WTC11 (cell line): ENCODE data around the gene TXNIP.

Experiments used
- ESRRA ChIP-seq: sonication (generic); formaldehyde crosslinking; IDR thresholded peaks from 2 replicates; pipeline ENCODE4 v1.8.1; 2022; ENCODE audit warnings: mild to moderate bottlenecking, missing genetic modification reagents, borderline replicate concordance
- GABPB1 ChIP-seq: sonication (generic); formaldehyde crosslinking; IDR thresholded peaks from 2 replicates; pipeline ENCODE4 v1.8.1; 2023; ENCODE audit warnings: mild to moderate bottlenecking, missing genetic modification reagents
- JUN ChIP-seq: sonication (generic); formaldehyde crosslinking; IDR thresholded peaks from 2 replicates; pipeline ENCODE4 v1.8.0; 2023; ENCODE audit warnings: mild to moderate bottlenecking, missing genetic modification reagents
- NFYB ChIP-seq: sonication (generic); formaldehyde crosslinking; conservative IDR thresholded peaks from 2 replicates; pipeline ENCODE4 v1.8.0; 2022; ENCODE audit warnings: low read depth, missing genetic modification reagents
- TP53 ChIP-seq: sonication (generic); formaldehyde crosslinking; IDR thresholded peaks from 2 replicates; pipeline ENCODE4 v1.8.1; 2023; ENCODE audit warnings: mild to moderate bottlenecking, missing genetic modification reagents
- ZNF317 ChIP-seq: sonication (generic); formaldehyde crosslinking; IDR thresholded peaks from 2 replicates; pipeline ENCODE4 v1.8.1; 2023; ENCODE audit warnings: low read depth, mild to moderate bottlenecking, moderate library complexity, missing genetic modification reagents, borderline replicate concordance
- TF ChIP-seq, protein P1 (sequence below): fragments of 200-600 bp; IDR thresholded peaks from 2 replicates; pipeline ENCODE4 v1.8.0; 2022; ENCODE audit warnings: antibody characterized with exemption
- TF ChIP-seq, protein P2 (sequence below): sonication (generic); formaldehyde crosslinking; IDR thresholded peaks from 2 replicates; pipeline ENCODE4 v1.8.0; 2022; ENCODE audit warnings: mild to moderate bottlenecking, missing genetic modification reagents
- TF ChIP-seq, protein P3 (sequence below): sonication (generic); formaldehyde crosslinking; conservative IDR thresholded peaks from 2 replicates; pipeline ENCODE4 v1.8.1; 2022; ENCODE audit warnings: mild to moderate bottlenecking, missing genetic modification reagents
- TF ChIP-seq, protein P4 (sequence below): sonication (generic); formaldehyde crosslinking; IDR thresholded peaks from 2 replicates; pipeline ENCODE4 v1.8.1; 2023; ENCODE audit warnings: mild to moderate bottlenecking, missing genetic modification reagents, borderline replicate concordance
- TF ChIP-seq, protein P5 (sequence below): sonication (generic); formaldehyde crosslinking; IDR thresholded peaks from 2 replicates; pipeline ENCODE4 v1.8.1; 2022; ENCODE audit warnings: mild to moderate bottlenecking, moderate library complexity, missing genetic modification reagents
- TF ChIP-seq, protein P6 (sequence below): sonication (generic); formaldehyde crosslinking; IDR thresholded peaks from 2 replicates; pipeline ENCODE4 v1.8.1; 2022; ENCODE audit warnings: low read depth, mild to moderate bottlenecking, moderate library complexity, missing genetic modification reagents, borderline replicate concordance
- TF ChIP-seq, protein P7 (sequence below): sonication (generic); formaldehyde crosslinking; IDR thresholded peaks from 2 replicates; pipeline ENCODE4 v1.8.0; 2022; ENCODE audit warnings: mild to moderate bottlenecking, missing genetic modification reagents

DNA sequence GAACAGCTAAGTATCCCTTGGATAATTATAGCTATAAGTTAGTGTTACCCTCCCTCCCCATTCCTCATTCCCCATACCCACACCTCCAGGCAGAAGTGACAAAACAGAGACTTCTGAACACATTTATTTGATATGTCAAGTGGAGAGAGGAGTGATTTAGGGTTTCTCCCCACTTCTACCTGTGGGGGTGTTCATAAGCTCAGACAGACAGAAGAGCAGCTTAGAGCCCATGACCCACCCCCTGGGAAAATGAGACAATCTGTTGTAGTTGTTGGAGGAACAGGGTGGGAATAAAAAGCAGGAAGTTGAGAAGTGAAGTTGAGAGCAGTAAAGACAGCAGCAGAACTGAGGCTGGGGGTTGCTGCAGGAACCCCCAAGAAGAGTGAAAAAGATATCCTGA lies 37.0 kb downstream of the TXNIP start:
- TF ChIP-seq, protein P1, sequence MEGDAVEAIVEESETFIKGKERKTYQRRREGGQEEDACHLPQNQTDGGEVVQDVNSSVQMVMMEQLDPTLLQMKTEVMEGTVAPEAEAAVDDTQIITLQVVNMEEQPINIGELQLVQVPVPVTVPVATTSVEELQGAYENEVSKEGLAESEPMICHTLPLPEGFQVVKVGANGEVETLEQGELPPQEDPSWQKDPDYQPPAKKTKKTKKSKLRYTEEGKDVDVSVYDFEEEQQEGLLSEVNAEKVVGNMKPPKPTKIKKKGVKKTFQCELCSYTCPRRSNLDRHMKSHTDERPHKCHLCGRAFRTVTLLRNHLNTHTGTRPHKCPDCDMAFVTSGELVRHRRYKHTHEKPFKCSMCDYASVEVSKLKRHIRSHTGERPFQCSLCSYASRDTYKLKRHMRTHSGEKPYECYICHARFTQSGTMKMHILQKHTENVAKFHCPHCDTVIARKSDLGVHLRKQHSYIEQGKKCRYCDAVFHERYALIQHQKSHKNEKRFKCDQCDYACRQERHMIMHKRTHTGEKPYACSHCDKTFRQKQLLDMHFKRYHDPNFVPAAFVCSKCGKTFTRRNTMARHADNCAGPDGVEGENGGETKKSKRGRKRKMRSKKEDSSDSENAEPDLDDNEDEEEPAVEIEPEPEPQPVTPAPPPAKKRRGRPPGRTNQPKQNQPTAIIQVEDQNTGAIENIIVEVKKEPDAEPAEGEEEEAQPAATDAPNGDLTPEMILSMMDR: no peak
- TF ChIP-seq TP53 (CRISPR knock-in tag) (no peak), ZNF317 (CRISPR knock-in tag) (no peak), JUN (CRISPR knock-in tag) (no peak), ESRRA (no peak), NFYB (CRISPR knock-in tag) (no peak), GABPB1 (no peak)
- TF ChIP-seq, protein P2, sequence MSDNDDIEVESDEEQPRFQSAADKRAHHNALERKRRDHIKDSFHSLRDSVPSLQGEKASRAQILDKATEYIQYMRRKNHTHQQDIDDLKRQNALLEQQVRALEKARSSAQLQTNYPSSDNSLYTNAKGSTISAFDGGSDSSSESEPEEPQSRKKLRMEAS (CRISPR knock-in tag): no peak
- TF ChIP-seq, protein P3, sequence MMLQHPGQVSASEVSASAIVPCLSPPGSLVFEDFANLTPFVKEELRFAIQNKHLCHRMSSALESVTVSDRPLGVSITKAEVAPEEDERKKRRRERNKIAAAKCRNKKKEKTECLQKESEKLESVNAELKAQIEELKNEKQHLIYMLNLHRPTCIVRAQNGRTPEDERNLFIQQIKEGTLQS (CRISPR knock-in tag): no peak
- TF ChIP-seq, protein P4, sequence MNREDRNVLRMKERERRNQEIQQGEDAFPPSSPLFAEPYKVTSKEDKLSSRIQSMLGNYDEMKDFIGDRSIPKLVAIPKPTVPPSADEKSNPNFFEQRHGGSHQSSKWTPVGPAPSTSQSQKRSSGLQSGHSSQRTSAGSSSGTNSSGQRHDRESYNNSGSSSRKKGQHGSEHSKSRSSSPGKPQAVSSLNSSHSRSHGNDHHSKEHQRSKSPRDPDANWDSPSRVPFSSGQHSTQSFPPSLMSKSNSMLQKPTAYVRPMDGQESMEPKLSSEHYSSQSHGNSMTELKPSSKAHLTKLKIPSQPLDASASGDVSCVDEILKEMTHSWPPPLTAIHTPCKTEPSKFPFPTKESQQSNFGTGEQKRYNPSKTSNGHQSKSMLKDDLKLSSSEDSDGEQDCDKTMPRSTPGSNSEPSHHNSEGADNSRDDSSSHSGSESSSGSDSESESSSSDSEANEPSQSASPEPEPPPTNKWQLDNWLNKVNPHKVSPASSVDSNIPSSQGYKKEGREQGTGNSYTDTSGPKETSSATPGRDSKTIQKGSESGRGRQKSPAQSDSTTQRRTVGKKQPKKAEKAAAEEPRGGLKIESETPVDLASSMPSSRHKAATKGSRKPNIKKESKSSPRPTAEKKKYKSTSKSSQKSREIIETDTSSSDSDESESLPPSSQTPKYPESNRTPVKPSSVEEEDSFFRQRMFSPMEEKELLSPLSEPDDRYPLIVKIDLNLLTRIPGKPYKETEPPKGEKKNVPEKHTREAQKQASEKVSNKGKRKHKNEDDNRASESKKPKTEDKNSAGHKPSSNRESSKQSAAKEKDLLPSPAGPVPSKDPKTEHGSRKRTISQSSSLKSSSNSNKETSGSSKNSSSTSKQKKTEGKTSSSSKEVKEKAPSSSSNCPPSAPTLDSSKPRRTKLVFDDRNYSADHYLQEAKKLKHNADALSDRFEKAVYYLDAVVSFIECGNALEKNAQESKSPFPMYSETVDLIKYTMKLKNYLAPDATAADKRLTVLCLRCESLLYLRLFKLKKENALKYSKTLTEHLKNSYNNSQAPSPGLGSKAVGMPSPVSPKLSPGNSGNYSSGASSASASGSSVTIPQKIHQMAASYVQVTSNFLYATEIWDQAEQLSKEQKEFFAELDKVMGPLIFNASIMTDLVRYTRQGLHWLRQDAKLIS: no peak
- TF ChIP-seq, protein P5, sequence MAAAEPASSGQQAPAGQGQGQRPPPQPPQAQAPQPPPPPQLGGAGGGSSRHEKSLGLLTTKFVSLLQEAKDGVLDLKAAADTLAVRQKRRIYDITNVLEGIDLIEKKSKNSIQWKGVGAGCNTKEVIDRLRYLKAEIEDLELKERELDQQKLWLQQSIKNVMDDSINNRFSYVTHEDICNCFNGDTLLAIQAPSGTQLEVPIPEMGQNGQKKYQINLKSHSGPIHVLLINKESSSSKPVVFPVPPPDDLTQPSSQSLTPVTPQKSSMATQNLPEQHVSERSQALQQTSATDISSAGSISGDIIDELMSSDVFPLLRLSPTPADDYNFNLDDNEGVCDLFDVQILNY (CRISPR knock-in tag): no peak
- TF ChIP-seq, protein P6, sequence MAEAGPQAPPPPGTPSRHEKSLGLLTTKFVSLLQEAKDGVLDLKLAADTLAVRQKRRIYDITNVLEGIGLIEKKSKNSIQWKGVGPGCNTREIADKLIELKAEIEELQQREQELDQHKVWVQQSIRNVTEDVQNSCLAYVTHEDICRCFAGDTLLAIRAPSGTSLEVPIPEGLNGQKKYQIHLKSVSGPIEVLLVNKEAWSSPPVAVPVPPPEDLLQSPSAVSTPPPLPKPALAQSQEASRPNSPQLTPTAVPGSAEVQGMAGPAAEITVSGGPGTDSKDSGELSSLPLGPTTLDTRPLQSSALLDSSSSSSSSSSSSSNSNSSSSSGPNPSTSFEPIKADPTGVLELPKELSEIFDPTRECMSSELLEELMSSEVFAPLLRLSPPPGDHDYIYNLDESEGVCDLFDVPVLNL (CRISPR knock-in tag): no peak
- TF ChIP-seq, protein P7, sequence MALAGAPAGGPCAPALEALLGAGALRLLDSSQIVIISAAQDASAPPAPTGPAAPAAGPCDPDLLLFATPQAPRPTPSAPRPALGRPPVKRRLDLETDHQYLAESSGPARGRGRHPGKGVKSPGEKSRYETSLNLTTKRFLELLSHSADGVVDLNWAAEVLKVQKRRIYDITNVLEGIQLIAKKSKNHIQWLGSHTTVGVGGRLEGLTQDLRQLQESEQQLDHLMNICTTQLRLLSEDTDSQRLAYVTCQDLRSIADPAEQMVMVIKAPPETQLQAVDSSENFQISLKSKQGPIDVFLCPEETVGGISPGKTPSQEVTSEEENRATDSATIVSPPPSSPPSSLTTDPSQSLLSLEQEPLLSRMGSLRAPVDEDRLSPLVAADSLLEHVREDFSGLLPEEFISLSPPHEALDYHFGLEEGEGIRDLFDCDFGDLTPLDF (CRISPR knock-in tag): no peak
